Mucosa of descending colon (tissue), 3 donors: ENCODE results near the gene GALNT8. TPM values are rescaled to one million over a fixed set of nuclear protein-coding genes. Genes with fewer than 3 reads are reported as not detected.

ENCODE experiments used
- ATAC-seq: fragments of 200-7000 bp; cut with Tn5 transposase; one replicate; pipeline ENCODE4 v1.9.1; 2020; ENCODE audit warnings: mild to moderate bottlenecking, moderate library complexity
- DNase-seq, 3 donors: peaks; one replicate each; pipeline ENCODE4 v3.0.0-alpha.2; 2020
- H3K36me3 ChIP-seq: fragments of 200-600 bp; one replicate; pipeline ENCODE4 v1.8.0; 2021; ENCODE audit warnings: low read depth, mild to moderate bottlenecking
- H3K4me1 ChIP-seq: fragments of 200-600 bp; one replicate; pipeline ENCODE4 v1.8.0; 2021; ENCODE audit warnings: low read depth, mild to moderate bottlenecking
- H3K4me3 ChIP-seq: fragments of 200-600 bp; one replicate; pipeline ENCODE4 v1.8.0; 2021; ENCODE audit warnings: mild to moderate bottlenecking
- H3K9me3 ChIP-seq: fragments of 200-600 bp; one replicate; pipeline ENCODE4 v1.8.0; 2021; ENCODE audit warnings: mild to moderate bottlenecking
- CTCF ChIP-seq: fragments of 200-600 bp; IDR thresholded peaks from one replicate; pipeline ENCODE4 v1.8.0; 2022; ENCODE audit warnings: antibody characterized with exemption, mild to moderate bottlenecking
- intact Hi-C, 2 donors: fragments of 100-400 bp; cut with DNase I in 1 of 2; cut with micrococcal nuclease in 1 of 2; formaldehyde crosslinking; loops; one replicate each; pipeline versions ENCODE4 v1.11.0 to v1.11.1; 2022; cut with DNase I, micrococcal nuclease
- total RNA-seq, 3 donors: library from RNA; stranded (reverse); fragmentation: NEBNext Ultra II Directional in 2 of 3; extraction: Animal tissue kit (Norgen Biotek cat#: 25700) in 2 of 3; gene quantifications; one replicate each; pipeline versions ENCODE4 v1.2.1 to v1.2.4, GENCODE V29; 2021 to 2023
- donor health status: DM: no; HTN: no; CAD: no; lungs with moderate emphysema.
- donor health status: DM: no; HTN: no; CAD: no.
- donor health status: DM: no; HTN: yes; CAD: no.

Gene GALNT8
- total RNA-seq, 3 donors from 2014 or later, result 7.9 to 19.4 (median 18.9) TPM

DNA sequence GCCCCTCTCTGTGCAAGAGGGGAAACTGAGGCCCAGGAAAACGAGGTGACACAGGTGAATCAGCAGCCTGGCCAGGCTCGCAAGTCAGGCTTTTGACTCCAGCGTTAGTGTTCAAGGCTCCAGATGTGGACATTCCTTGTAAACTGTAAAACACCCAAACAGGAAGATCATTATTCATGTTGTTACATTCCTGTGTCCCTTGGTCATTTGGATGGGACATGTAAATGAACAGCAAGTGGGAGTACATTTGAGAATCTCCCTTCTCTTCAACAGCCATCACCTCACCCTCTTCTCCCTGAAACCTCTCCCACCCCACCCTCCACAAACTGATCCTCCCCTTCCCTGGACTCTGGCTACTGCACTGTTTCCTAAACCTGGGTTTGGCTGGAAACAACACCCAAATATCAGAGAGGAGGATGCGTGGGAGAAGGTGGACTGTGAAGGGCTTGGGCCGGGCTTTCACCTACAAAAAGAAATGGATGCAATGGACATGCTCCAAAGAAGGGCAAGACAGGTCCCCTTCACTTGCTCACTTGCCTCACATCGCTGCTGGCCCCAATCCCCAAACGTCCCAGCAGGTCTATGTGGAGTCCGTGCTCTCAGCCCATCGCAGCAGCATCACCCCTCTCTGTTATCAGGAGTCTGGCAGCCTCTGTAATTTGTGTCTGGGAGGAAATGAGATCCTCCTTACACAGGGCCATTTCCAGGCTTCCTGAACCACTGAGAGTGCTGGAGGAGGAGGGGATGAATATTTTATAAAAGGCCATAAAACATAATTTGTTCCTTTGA, 76.7 kb downstream of the GALNT8 start:
- intact Hi-C loops, result no loop called here
- Histone ChIP-seq H3K9me3 (no peaks in the 10 kb centered on the region), H3K4me3 (no peak overlapping the region), H3K4me1 (no peaks in the 10 kb centered on the region), H3K36me3 (no peaks in the 10 kb centered on the region)
- DNase-seq (no peak), ATAC-seq (no peak)
- TF ChIP-seq CTCF, result no peak

DNA sequence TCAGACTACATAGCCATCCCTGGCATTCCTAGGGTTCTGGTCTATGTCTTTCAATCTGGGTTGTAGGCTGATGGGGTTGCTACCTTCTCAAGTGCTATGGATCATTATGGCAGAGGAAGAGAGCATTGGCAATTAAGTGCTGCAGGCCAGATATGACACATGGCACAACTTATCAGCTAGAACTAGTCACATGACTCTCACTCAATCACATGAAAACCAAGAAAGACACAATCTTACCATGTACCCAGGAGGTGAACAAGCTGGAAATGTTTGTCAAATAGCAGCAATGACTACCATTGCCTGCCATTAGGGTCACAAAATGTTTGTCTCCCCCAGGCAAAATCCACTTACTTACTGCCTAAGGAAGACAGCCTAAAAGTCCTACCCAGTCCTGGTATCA, 80.4 kb downstream of the GALNT8 start:
- Histone ChIP-seq H3K4me1 (no peaks in the 10 kb centered on the region), H3K36me3 (no peaks in the 10 kb centered on the region), H3K9me3 (no peaks in the 10 kb centered on the region), H3K4me3 (no peak overlapping the region)
- no peak for ATAC-seq
- no peak for TF ChIP-seq CTCF
- no peak for DNase-seq
- intact Hi-C loops, result no loop called here

- intact Hi-C loops, result no loop called here
- no peaks in the 10 kb centered on the region for H3K9me3 ChIP-seq
- H3K4me1 ChIP-seq, result no peaks in the 10 kb centered on the region
- H3K36me3 ChIP-seq, result no peaks in the 10 kb centered on the region
- DNase-seq (no peak), ATAC-seq (no peak)
- no peak overlapping the region for H3K4me3 ChIP-seq
- no peak for TF ChIP-seq CTCF
These were observed 82.6 kb downstream of the GALNT8 start for GRCh38 chr12:4802841-4803240.

DNA sequence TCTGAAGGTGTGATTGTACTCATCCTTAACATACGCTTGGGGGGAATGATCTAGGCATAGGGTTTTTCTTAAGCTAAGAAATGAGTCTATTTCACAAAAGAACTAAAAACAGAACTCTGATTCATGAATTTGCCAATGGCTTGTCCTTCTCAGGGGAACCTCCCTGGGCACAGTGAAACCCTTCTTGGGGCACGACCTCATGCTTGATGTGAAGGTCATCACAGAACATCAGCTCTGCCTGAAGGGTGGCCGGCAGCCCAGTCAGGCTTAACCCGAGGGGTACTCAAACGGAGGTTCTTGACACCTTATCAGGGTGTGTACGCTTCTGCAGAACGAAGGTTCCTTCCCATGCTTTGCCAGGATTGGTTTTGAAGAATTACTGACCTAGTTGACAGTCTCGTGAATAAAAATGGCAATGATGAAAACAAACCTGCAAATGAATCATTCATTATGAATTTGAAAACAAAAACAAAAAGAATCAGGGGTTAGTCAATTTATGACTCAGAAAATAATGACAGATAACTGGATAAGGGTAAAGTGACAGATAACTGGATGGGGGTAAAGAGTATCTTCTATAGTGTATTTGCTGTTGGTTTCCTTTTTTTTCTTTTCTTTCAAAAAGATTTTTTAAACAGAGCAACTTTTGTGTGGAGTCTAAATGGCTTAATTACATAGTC, 86.4 kb downstream of the GALNT8 start:
- Histone ChIP-seq H3K4me3 (no peak overlapping the region), H3K9me3 (no peaks in the 10 kb centered on the region), H3K36me3 (no peaks in the 10 kb centered on the region), H3K4me1 (no peaks in the 10 kb centered on the region)
- no peak for ATAC-seq
- intact Hi-C loops, result no loop called here
- DNase-seq, result no peak
- no peak for TF ChIP-seq CTCF

GRCh38 chr12:4807116-4807783, 87.0 kb downstream of the GALNT8 start:
- intact Hi-C loops, result no loop called here

More at GRCh38 chr12:4807116-4807783, 87.0 kb downstream of the GALNT8 start:
- Histone ChIP-seq H3K36me3 (no peaks in the 10 kb centered on the region), H3K4me1 (no peaks in the 10 kb centered on the region), H3K9me3 (no peaks in the 10 kb centered on the region), H3K4me3 (no peak overlapping the region)
- DNase-seq (no peak), ATAC-seq (no peak)
- no peak for TF ChIP-seq CTCF
